ENCODE data around the gene TM4SF18. TPM values are rescaled to one million over a fixed set of nuclear protein-coding genes. Genes with fewer than 3 reads are reported as not detected.

TM4SF18 gene
- total RNA-seq, 1 donor from 2014 or later = 5.6 TPM

GRCh38 chr3:149363053-149363452 is 29.6 kb upstream of the TM4SF18 start:
- DNase-seq (ENCODE audit: low read depth) (peak; percentile 37), FAIRE-seq (no peak)
- Histone ChIP-seq H3K9ac (ENCODE audit: low read length) (no peak overlapping the region), H3K36me3 (ENCODE audit: insufficient read depth, low read length) (no peaks in the 10 kb centered on the region), H3K27me3 (ENCODE audit: insufficient read depth, low read length) (no peaks in the 10 kb centered on the region), H3K79me2 (ENCODE audit: insufficient read depth, low read length) (no peaks in the 10 kb centered on the region), H3K27ac (ENCODE audit: low read depth, low read length) (no peak overlapping the region), H3K9me3 (ENCODE audit: insufficient read depth, low read depth, low read length) (no peaks in the 10 kb centered on the region), H4K20me1 (ENCODE audit: insufficient read depth, low read length) (no peaks in the 10 kb centered on the region), H3K4me3 (ENCODE audit: insufficient read depth, low read depth, low read length) (no peak overlapping the region), H3K4me2 (ENCODE audit: low read length) (no peak overlapping the region), H2AFZ (ENCODE audit: low read depth, low read length) (no peak overlapping the region), H3K4me1 (ENCODE audit: insufficient read depth, low read length) (peaks cover 5% of the 10 kb centered on the region)
- Mint-ChIP-seq H3K27ac (ENCODE audit: unreplicated experiment) (no peak overlapping the region), H3K4me1 (ENCODE audit: low read depth, unreplicated experiment) (peaks cover 11% of the 10 kb centered on the region), H3K9me3 (ENCODE audit: unreplicated experiment) (no peaks in the 10 kb centered on the region), H3K4me3 (ENCODE audit: unreplicated experiment) (no peak overlapping the region), H3K36me3 (ENCODE audit: low read depth, unreplicated experiment) (no peaks in the 10 kb centered on the region), H3K27me3 (ENCODE audit: low read depth, unreplicated experiment) (no peaks in the 10 kb centered on the region)
- TF ChIP-seq EZH2 (IDR thresholded peaks at IDR 0.05; ENCODE audit: insufficient read depth, low read length) (no peak), CTCF (IDR thresholded peaks at IDR 0.05; ENCODE audit: insufficient read depth, low read depth, low read length) (no peak)

- no peak overlapping the region for H3K4me2 ChIP-seq (ENCODE audit: low read length)
- TF ChIP-seq EZH2 (IDR thresholded peaks at IDR 0.05; ENCODE audit: insufficient read depth, low read length) (no peak), CTCF (IDR thresholded peaks at IDR 0.05; ENCODE audit: insufficient read depth, low read depth, low read length) (no peak)
- DNase-seq (ENCODE audit: low read depth) (no peak), FAIRE-seq (no peak)
- no peaks in the 10 kb centered on the region for H3K27me3 Mint-ChIP-seq (ENCODE audit: low read depth, unreplicated experiment)
- no peaks in the 10 kb centered on the region for H3K9me3 Mint-ChIP-seq (ENCODE audit: unreplicated experiment)
- H3K36me3 ChIP-seq (ENCODE audit: insufficient read depth, low read length) = no peaks in the 10 kb centered on the region
- no peak overlapping the region for H3K4me3 Mint-ChIP-seq (ENCODE audit: unreplicated experiment)
- no peak overlapping the region for H3K4me3 ChIP-seq (ENCODE audit: insufficient read depth, low read depth, low read length)
- no peaks in the 10 kb centered on the region for H3K79me2 ChIP-seq (ENCODE audit: insufficient read depth, low read length)
- H2AFZ ChIP-seq (ENCODE audit: low read depth, low read length) = no peak overlapping the region
- H3K27ac ChIP-seq (ENCODE audit: low read depth, low read length) = no peak overlapping the region
- no peak overlapping the region for H3K9ac ChIP-seq (ENCODE audit: low read length)
- H3K27ac Mint-ChIP-seq (ENCODE audit: unreplicated experiment) = no peak overlapping the region
- H3K4me1 Mint-ChIP-seq (ENCODE audit: low read depth, unreplicated experiment) = peaks cover 9% of the 10 kb centered on the region
- no peaks in the 10 kb centered on the region for H3K9me3 ChIP-seq (ENCODE audit: insufficient read depth, low read depth, low read length)
- H4K20me1 ChIP-seq (ENCODE audit: insufficient read depth, low read length) = no peaks in the 10 kb centered on the region
- peaks cover 5% of the 10 kb centered on the region for H3K4me1 ChIP-seq (ENCODE audit: insufficient read depth, low read length)
- no peaks in the 10 kb centered on the region for H3K27me3 ChIP-seq (ENCODE audit: insufficient read depth, low read length)
- no peaks in the 10 kb centered on the region for H3K36me3 Mint-ChIP-seq (ENCODE audit: low read depth, unreplicated experiment)
Observed at GRCh38 chr3:149362366-149362765, 28.9 kb upstream of the TM4SF18 start.

- Histone ChIP-seq H3K4me3 (ENCODE audit: insufficient read depth, low read depth, low read length) (no peak overlapping the region), H4K20me1 (ENCODE audit: insufficient read depth, low read length) (no peaks in the 10 kb centered on the region), H3K36me3 (ENCODE audit: insufficient read depth, low read length) (no peaks in the 10 kb centered on the region), H3K9me3 (ENCODE audit: insufficient read depth, low read depth, low read length) (no peaks in the 10 kb centered on the region), H3K79me2 (ENCODE audit: insufficient read depth, low read length) (no peaks in the 10 kb centered on the region), H3K27ac (ENCODE audit: low read depth, low read length) (no peak overlapping the region), H3K4me1 (ENCODE audit: insufficient read depth, low read length) (no peaks in the 10 kb centered on the region), H2AFZ (ENCODE audit: low read depth, low read length) (no peak overlapping the region), H3K4me2 (ENCODE audit: low read length) (no peak overlapping the region), H3K9ac (ENCODE audit: low read length) (no peak overlapping the region), H3K27me3 (ENCODE audit: insufficient read depth, low read length) (no peaks in the 10 kb centered on the region)
- DNase-seq (ENCODE audit: low read depth) (peak; percentile 39), FAIRE-seq (no peak)
- no peaks in the 10 kb centered on the region for H3K4me1 Mint-ChIP-seq (ENCODE audit: low read depth, unreplicated experiment)
- H3K4me3 Mint-ChIP-seq (ENCODE audit: unreplicated experiment) = no peak overlapping the region
- H3K36me3 Mint-ChIP-seq (ENCODE audit: low read depth, unreplicated experiment) = no peaks in the 10 kb centered on the region
- no peaks in the 10 kb centered on the region for H3K27me3 Mint-ChIP-seq (ENCODE audit: low read depth, unreplicated experiment)
- TF ChIP-seq EZH2 (IDR thresholded peaks at IDR 0.05; ENCODE audit: insufficient read depth, low read length) (no peak), CTCF (IDR thresholded peaks at IDR 0.05; ENCODE audit: insufficient read depth, low read depth, low read length) (no peak)
- no peak overlapping the region for H3K27ac Mint-ChIP-seq (ENCODE audit: unreplicated experiment)
- no peaks in the 10 kb centered on the region for H3K9me3 Mint-ChIP-seq (ENCODE audit: unreplicated experiment)
Observed at GRCh38 chr3:149356630-149357029, 23.2 kb upstream of the TM4SF18 start.
